ENCODE measurements around the gene RGS3.

- TF ChIP-seq EZH2 (IDR thresholded peaks at IDR 0.05; ENCODE audit: borderline replicate concordance, low read length) (no peak), CTCF (IDR thresholded peaks at IDR 0.05; ENCODE audit: low read length) (no peak)
These were observed 29.6 kb downstream of the RGS3 start for GRCh38 chr9:113493203-113493520.
